HG02840 (cell line): ENCODE measurements around the gene ARHGEF28.

Experiments
- ATAC-seq: cut with Tn5 transposase; IDR thresholded peaks from one replicate; pipeline ENCODE4 v1.9.1; 2021; ENCODE audit warnings: mild to moderate bottlenecking, moderate library complexity, moderate number of reproducible peaks; ENCODE audit not compliant: unreplicated experiment, low FRiP score

The ARHGEF28 gene

DNA sequence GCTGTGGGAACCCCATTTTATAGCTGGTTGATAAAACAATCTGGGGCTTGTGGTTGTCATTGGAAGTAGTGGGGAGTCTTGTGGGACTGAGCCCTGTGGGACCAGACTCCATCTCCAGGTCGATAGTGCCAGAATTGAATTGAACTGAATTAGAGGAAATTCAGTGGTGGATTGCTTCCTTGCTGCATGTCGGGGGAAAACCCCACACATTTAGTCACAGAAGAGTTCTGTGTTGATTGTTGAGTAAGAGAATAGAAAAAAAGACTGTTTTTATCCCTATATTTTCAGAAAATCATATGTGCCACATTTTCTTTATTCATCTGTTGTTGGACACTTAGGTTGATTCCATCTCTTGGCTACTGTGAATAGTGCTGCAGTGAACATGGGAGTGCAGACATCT is 209.7 kb downstream of the ARHGEF28 start:
- ATAC-seq: no peak

DNA sequence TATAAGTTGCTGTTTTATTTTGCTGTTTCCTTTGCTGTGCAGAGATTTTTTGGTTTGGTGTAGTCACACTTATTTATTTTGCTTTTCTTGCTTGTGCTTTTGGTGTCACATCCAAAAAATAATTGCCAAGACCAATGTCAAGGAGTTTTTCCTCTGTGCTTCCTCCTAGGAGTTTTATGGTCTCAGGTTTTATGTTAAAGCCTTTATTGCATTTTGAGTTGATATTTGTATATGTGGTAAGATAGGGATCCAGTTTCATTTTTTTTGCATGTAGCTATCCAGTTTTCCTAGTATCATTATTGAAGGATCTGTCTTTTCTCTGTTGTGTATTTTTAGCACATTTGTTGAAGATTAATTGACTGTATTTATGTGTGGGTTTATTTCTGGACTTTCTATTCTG is 210.6 kb downstream of the ARHGEF28 start:
- ATAC-seq: no peak

DNA sequence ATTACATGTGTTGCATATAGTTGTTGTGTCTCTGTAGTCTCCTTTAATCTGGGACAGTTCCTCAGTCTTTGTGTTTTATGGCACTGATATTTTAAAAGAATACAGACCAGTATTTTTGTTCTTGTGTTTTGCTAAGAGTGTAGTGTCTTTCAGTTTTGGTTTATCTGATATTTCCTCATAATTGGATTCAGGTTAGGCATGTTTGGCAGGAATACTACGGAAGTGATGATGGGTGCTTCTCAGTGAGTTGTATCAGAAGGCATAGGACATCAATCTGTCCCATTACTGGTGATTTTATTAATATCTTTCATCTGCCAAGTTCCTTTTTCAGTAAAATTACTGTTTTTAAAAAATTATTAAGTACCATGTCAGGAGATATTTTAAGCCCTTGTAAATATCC is 212.9 kb downstream of the ARHGEF28 start:
- ATAC-seq: no peak

DNA sequence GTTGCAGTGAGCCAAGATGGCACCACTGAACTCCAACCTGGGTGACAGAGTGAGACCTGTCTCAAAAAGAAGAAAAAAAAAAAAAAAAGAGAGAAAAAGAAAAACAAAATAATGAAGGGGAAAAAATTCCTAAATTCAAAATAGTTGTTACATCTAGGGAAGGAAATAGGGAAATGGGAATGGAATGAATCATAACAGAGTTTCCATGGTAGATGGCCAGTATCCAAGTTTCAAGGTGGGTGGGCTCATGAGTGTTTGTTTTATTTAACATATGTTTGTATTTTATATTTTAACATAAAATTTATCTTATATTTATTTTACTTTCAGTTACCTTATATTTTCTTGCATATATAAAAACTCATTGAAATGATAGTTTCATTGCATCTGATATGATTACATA is 215.6 kb downstream of the ARHGEF28 start:
- no peak for ATAC-seq

DNA sequence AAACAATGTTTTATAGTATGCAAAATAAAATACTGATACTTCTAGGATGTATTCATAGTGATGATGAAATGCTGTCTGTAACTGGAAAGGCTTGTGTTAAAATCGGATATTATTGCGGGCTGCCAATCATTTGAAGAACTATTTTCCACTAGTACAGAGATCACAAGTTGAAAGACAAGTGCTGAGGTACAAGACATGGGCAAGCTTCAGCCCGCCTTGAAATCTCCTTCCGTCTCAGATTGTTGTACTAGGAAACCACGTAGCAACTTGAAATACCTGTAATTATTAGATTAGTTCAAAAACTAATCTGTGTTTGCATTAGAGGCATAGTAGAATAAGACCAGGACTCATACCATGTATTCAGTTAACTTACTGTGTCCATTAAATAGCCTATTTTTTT is 218.2 kb downstream of the ARHGEF28 start:
- ATAC-seq: no peak

DNA sequence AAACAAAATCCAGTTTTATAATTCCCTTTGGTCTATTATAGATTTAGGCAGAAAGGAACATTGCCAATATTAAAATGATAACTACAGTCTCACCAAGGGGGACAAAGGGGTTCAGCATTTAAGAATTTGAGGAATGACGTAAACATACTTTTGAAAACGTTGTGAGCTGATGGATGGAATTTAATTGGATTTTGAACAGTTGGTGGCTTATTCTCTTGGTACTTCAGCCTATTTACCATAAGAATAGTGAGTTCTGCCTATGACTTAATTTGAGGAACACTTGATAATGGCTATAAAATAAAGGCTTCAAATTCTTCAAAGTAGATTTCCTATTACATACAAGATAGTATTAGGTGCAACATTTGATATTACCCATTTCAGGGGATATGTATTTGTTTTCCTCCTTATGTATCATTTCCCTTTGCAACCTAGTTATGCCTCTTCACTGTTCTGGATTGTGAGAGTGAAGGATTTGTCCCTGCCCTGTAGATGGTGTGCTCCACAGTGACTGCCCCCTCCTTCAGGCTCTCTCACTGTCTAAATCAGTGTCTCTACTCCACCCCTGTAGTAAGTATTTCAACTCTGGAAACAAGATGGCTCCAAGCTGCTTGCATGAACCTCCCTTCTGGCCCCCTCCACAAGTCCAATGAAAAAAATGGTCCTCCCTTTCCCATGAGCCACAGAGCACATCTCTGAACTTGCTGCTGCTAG is 225.6 kb downstream of the ARHGEF28 start:
- ATAC-seq: no peak

DNA sequence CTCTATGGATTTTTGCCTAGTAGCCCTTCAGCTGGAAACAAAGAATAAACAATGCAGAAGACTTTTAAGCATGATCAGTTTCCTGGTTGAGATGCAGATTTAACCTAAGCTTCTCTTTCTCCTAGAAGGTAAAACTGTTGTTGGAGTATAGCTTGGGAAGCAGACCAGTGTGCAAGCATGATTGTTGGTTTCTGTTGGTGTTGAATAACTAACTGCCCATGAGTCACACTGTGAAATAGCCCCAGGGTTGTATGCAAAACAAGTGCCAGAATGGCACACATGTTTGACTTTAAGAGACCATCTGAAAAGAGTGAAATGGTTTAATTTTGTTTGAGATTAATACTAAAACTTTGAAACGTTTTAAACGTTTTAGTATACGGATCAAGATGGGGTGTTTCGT is 227.1 kb downstream of the ARHGEF28 start:
- ATAC-seq: no peak

DNA sequence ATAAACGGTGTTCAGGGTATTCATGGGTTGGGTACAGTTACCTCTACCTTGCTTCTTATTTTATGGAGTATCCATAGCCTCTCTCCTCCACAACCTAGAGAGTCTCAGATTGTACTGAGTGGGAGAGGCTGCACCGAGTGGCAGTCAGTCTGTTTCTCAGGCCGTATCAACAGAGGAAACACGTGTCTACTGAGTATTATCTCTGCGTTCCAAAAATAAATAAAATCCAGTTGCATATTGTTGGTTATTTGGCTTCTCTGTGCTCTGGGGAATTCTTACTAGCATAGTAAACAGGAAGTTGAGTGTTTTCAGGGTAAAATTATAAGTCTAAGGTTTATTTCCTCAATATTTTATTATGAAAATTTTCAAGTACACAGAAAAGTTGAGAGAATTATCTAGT is 231.0 kb downstream of the ARHGEF28 start:
- ATAC-seq: no peak

DNA sequence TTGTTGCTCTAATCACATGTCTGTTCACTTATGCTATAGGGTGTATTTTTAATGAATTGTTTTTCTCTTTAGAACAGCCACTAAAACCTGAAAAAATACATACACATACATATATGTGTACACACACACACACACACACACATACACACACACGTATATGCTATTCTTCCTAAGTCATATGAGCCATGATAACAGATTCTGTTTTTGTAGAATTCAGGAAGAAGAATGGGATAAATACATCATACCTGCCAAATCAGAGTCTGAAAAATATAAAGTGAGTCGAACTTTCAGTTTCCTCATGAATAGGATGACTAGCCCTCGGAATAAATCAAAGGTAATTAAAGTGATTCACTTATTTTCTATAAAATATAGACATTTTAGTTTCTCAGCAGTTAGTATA is 231.4 kb downstream of the ARHGEF28 start:
- no peak for ATAC-seq

DNA sequence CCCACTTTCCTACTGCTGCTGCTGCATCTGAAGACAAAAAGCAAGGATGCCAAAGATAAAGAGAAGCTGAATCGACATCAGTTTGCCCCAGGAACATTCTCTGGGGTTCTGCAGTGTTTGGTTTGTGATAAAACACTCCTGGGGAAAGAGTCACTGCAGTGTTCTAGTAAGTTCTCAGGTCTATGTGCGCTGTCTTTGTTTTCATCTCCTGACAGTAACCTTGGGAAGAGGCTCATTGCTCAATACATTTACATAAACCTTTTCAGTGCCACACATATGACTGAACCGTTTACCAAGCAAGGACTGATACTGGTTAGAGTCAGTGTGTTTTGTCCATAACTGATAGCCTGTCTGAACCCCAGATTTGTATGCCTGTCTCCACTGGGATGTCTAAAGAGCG is 232.1 kb downstream of the ARHGEF28 start:
- ATAC-seq: no peak

DNA sequence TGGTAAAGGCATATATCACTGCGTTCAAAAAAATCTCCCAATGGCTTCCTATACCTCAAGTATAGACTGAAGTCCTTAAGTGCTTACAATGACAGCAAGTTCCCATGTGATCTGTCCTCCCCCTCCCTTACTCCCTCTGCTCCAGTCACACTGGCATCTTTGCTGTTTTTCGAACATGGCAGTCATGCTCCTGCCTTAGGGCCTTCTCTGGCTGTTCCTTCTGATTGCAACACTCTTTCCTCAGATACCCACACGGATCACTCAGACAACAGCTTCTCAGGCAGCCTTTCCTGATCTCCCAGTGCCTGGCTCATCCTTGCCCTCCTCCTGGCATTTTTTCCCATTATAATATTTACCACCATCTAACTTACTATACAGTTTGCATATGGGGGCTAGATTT is 232.8 kb downstream of the ARHGEF28 start:
- no peak for ATAC-seq

DNA sequence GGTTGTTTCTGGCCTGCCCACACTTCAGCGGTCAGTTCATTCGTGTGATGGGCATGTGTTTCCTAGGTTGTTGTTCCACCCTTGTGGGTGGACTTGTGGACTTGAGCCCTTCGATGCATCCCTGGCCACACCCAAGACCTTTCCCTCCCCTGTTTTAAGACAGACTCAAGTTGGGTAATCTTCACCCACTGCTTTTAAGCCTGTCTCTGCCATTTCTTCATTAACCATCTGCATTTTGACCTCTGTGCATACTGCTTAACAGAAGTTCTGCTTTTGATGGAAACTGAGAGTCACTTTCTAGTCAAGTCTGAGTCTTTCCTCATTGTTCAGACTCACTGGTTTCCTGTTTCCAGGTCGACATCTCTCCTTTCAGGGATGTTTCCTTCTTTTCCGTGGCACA is 233.7 kb downstream of the ARHGEF28 start:
- no peak for ATAC-seq

DNA sequence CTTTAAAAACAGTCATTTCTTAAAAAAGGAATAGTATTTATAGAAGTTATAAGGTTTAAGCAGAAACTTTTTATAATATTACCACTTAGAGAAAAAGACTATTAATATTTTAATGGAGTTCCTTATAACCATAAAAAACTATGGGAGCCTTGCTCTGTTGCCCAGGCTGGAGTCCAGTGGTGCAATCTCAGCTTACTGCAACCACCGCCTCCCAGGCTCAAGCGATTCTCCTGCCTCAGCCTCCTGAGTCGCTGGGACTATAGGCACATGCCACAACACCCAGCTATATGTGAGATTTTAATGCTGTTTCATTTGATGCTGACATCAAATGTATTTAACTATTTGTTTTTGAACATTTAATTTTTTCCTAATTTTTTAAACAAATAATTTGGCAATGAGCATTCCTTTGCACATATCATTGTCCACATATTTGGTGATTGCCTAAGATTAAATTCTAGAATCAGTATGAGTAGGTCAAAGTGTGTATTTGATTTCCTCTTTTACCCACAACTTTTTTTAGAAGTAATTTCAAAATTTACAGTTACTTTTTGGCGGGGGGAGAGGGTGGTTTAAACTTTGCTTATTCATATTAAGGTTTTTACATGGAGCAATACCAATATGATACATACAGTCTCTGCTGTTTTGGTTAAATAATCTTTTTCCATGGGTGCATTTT is 235.5 kb downstream of the ARHGEF28 start:
- ATAC-seq: no peak

DNA sequence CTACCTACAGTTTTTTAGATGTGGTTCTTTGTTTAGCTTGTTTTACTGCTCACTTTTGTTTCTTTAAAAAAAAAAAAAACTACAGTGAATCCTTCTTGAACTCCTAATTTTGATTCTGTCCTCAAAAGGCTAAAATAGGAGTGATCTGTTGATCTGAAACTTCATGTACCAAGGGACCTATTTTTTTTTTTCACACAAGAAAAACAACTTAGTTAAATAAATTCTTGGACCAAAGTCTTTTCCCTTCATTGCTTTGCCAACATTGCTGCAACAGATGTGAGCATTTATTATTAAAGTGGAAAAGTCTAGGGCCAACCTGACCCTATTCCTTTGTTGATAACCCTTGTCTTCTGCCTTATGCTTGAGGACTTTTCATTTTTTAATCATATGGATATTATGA is 236.8 kb downstream of the ARHGEF28 start:
- no peak for ATAC-seq

DNA sequence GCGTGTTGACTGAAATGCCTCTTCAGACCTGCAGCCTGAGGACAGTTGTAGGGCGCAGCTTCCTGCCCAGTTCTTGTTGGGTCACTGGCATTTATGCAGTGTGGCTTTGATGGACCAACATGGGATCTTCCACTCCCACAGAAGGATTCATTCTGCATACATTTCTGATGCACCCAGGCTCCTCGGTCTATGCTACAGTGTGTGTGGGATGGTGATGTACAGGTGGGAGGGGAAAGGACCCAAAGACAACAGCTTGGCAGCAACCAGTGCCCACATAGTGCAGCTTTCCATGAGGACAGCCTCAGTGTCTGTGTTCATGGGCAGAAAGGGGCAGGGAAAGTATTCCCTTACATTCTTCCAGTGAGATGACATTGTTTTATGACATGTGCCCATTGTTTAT is 237.9 kb downstream of the ARHGEF28 start:
- no peak for ATAC-seq

DNA sequence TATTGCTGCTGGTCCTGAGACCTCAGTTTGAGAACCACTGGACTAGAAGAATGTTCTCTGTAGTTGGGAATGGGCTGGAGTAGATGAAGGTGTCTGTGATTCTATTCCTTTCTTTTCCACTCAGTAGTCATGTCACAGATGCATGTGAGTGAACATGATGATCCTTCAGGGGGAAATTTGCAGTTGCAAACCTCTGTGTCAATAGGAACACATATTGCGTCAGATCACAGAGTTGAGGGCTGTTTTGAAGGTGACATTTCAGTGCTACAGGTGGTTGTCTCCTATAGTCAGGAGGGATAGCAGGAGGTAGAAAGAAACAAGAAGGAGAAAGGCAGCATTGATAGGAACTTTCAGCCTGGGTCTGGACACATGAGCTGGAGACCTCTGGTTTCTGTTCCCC is 239.3 kb downstream of the ARHGEF28 start:
- no peak for ATAC-seq

DNA sequence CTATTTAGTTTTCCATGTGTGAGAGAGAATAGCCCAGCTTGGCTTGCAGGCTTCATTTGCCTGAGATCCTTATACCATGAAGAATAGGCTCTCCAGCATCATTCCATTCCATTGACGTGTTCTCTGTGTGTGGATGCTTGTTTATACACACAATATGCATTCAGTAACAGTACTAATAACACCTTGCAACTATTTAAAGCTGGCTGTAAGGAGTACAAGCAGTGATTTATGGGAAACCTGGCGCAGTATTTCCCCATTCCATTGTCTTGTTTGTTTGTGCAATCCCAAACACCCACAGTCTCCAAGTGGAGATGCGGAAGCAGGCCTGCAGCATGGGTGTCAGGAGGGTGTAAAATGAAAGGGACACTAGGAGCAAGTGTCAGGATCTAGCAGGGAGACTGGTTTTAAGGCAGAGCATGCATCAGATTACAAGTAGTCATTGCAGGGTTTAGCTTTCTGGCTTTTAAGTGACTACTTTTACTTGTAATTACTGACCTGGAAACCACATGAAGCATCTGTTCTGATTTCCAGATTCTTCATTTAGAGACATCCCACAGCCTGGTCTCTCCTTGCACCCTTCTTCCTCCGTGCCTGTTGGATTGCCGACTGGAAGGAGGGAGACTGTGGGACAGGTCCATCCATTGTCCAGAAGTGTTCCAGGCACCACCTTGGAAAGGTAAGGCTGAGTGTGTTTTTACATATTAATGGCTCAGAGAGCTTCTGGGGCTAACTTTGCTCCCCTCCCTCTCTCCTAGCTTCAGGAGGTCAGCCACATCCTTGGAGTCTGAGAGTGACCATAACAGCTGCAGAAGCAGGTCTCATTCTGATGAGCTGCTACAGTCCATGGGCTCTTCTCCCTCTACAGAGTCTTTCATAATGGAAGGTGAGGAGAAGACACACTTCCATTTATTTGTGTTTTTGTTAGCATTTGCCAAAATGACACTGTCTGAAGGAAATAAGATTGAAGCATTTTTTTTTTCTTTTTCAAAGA is 241.6 kb downstream of the ARHGEF28 start:
- ATAC-seq: no peak

DNA sequence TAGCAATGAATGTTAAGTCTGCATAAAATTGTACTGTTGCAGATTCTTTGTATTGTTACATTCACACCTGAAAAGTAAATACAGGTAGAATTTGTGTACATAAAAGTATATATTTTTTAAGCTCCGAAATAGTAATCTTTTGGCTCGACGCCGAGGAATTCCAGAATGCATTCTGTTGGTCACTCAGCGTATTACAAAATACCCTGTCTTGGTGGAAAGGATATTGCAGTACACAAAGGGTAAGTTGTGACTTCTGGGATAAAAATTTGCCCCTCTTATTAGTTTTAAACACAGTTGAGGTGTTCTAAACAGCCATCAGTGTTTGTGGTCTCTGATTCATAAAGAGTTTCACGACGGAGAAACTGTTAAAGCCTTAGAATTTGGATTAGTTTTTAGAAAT is 257.6 kb downstream of the ARHGEF28 start:
- no peak for ATAC-seq

DNA sequence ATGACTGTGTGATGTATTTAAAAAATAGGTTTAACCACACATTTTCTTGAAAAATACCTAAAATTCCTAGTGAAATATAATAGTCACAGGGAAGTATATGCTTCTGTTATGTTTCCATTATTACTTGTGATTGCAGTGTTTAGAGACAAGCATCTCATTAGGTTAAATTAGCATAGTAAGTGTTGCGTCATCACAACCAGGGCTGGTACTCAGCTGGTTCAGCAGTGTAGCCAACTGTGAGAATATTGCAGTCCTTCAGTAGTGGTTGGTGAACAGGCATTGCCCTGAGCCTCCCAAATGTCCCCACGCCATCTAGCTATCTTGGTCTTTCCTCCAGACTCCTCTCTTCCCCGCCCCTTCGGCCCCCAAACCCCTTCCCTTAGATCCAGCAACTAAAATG is 261.7 kb downstream of the ARHGEF28 start:
- ATAC-seq: no peak

DNA sequence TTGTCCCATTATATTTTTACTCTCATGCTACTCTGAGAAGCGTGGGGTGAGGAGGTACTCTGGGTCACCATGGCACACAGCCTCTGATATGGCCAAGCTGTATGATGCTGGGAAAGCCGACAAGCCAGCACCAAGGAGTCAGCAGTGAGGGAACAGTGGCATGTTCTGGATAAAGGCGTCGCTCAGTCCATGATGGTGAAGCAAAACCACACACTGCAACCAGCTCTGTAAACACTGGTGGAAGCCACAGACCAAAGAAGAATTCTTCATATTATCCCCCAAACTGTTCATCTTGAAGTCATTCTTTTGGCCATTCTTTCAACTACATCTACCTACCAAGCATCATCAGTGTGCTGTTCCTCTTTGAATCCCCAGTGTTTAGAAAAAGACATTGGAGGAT is 264.6 kb downstream of the ARHGEF28 start:
- ATAC-seq: no peak

DNA sequence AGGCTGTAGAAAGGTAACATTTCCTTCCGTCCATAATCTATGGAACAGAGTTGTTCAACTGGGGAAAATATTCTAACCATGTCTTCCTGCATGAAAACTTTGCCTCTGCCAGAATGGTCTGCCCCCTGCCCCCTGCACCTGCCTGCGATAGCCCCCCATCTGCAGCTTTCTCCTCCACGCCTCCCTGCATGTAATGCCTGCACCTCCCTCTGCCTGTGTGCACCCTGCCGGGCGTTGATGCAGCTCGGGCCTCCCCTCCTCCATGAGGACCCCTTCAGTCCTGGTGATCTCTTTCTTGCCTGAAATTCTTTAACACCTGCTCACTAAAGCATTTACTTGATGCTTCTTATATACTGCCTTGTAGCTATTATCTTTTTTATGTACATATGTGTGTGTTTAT is 266.2 kb downstream of the ARHGEF28 start:
- no peak for ATAC-seq
